T-helper 2 cell (primary cell): Measurements from ENCODE around the gene NMRAL1.

Source experiments
- DNase-seq, 5 experiments: peaks; one replicate each; pipeline versions ENCODE4 v3.0.0 to v3.0.0-alpha.2; 2012 to 2022

The NMRAL1 gene

GRCh38 chr16:4463522-4464163 lies 10.8 kb downstream of the NMRAL1 start:
- no peak for DNase-seq

- DNase-seq, result peak in 1 of 5 experiments; percentile 22
Observed at GRCh38 chr16:4461250-4462085, 13.0 kb downstream of the NMRAL1 start.

GRCh38 chr16:4460936-4461249 lies 13.5 kb downstream of the NMRAL1 start:
- DNase-seq, result no peak

- DNase-seq, result no peak
Observed at GRCh38 chr16:4455951-4456350, 18.5 kb downstream of the NMRAL1 start.

GRCh38 chr16:4455081-4455480 lies 19.3 kb downstream of the NMRAL1 start:
- no peak for DNase-seq

- no peak for DNase-seq
Observed at GRCh38 chr16:4454623-4455022, 19.8 kb downstream of the NMRAL1 start.

GRCh38 chr16:4452674-4453073 lies 21.8 kb downstream of the NMRAL1 start:
- no peak for DNase-seq

GRCh38 chr16:4450931-4451519 lies 23.4 kb downstream of the NMRAL1 start:
- no peak for DNase-seq

- no peak for DNase-seq
Observed at GRCh38 chr16:4450430-4450829, 24.0 kb downstream of the NMRAL1 start.

- no peak for DNase-seq
Observed at GRCh38 chr16:4443986-4444385, 30.4 kb downstream of the NMRAL1 start.

GRCh38 chr16:4443271-4443670 lies 31.2 kb downstream of the NMRAL1 start:
- no peak for DNase-seq

- DNase-seq, result no peak
Observed at GRCh38 chr16:4442371-4442770, 32.1 kb downstream of the NMRAL1 start.

- no peak for DNase-seq
Observed at GRCh38 chr16:4437366-4437765, 37.1 kb downstream of the NMRAL1 start.

GRCh38 chr16:4435337-4436067 lies 38.9 kb downstream of the NMRAL1 start:
- DNase-seq, result no peak

GRCh38 chr16:4433914-4434787 lies 40.3 kb downstream of the NMRAL1 start:
- DNase-seq, result no peak

GRCh38 chr16:4433228-4433627 lies 41.2 kb downstream of the NMRAL1 start:
- DNase-seq, result no peak

GRCh38 chr16:4431023-4431422 lies 43.4 kb downstream of the NMRAL1 start:
- no peak for DNase-seq

- DNase-seq, result no peak
Observed at GRCh38 chr16:4428500-4428899, 45.9 kb downstream of the NMRAL1 start.

GRCh38 chr16:4426722-4427372 lies 47.6 kb downstream of the NMRAL1 start:
- DNase-seq, result no peak

GRCh38 chr16:4426021-4426684 lies 48.3 kb downstream of the NMRAL1 start:
- DNase-seq, result peak in 1 of 5 experiments; percentile 20

- peak; percentile 84 to 97 (median 90) for DNase-seq
Observed at GRCh38 chr16:4425378-4426020, 48.9 kb downstream of the NMRAL1 start, which contains the start of gene DNAJA3. Gene DNAJA3 (plus strand): TSS chr16:4425868. CDS start chr16:4425882, 14 bp downstream.
